G401 (cell line): ENCODE results near the gene CDK15. TPM values are rescaled to one million over a fixed set of nuclear protein-coding genes. Genes with fewer than 3 reads are reported as not detected.

Experiments
- DNase-seq: peaks from one replicate; pipeline ENCODE4 v3.0.0-alpha.2; 2015; ENCODE audit warnings: low spot score
- in situ Hi-C: cut with HindIII; loops from 2 replicates; pipeline ENCODE4 v1.10.0; 2016; ENCODE audit warnings: low sequenced_read_pairs, mixed read lengths
- total RNA-seq: library from RNA; depleted of rRNA; stranded (reverse); fragments of >200 nt; shearing (Covaris generic); gene quantifications from 2 replicates; pipeline ENCODE4 v1.2.3, GENCODE V29; 2014

Gene CDK15
- total RNA-seq, 1 experiment from 2014 or later = not detected

DNA sequence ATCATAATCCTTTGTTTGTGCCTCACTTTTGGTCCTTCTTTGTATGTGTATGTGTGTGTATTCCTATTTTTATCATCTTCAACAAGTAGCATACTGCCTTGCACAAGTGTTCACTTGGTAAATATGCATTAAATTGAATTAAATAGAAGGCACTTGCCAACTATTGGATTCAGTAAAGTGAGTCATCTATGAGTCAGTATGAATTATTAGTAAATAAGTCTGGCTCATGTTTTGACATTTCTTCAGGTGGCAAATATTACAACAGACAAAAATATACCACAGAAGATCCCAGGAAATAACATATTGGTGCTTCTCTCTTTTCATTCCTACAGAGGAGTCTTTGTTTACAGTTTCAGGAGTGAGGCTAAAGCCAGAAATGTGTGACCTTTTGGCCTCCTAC lies 84.1 kb downstream of the CDK15 start:
- DNase-seq = no peak
- in situ Hi-C loops = no loop called here

DNA sequence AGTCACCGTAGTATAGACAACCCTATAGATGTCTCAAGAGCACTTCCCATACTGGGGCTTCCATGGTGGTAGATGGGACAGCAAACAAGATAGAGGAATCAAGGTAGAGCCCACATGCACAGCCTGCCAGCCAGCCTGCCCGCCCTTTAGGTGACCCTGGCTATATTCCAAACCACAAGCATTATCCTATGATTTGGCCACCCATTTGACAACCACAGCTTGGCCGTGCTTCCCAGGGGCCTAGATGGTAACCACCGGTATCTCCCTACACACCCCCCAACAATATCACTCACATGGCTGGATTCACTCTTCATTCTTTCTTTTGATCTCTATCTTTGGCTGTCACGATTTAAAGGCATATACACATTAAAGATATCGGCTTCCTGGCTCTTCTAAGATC lies 85.3 kb downstream of the CDK15 start:
- in situ Hi-C loops = no loop called here
- no peak for DNase-seq

DNA sequence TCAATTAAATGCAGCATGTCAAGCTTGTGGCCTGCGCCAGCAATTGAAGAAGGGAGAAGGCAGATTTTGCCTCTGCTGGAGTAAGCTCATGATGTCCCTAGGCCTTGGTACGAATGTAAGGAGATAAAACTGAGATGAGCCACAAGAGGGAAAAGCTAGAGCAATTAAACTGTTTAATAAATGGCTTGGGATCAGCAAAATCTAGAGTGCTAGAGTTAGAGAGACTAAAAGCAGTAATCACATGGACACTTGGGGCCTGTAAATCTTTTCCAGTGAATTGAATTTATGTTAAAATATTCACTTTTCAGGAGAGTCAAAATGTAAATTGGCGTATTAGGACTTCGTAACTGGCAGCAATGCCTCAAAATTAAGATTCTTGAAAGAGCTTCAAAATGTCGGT lies 86.2 kb downstream of the CDK15 start:
- in situ Hi-C loops = no loop called here

DNA sequence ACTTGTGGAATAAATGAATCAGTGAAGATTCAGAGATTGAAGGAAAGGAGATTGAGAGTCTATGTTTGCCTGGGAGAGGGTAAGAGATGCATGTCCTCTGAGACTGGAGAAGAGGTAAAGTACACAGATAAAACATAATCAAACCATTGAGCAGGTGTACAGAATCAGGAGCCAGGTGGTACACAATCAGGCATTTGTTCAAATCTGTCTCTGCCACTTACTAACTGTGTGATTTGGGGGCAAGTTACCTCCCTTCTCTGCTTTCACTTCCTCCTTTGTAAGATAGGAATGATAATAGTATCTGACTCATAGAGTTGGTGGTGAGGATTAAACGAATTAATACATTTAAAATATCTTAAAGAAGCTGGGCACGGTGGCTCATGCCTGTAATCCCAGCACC lies 94.0 kb downstream of the CDK15 start:
- in situ Hi-C loops = no loop called here
- no peak for DNase-seq

More for the DNA sequence above, 86.2 kb downstream of the CDK15 start:
- no peak for DNase-seq

DNA sequence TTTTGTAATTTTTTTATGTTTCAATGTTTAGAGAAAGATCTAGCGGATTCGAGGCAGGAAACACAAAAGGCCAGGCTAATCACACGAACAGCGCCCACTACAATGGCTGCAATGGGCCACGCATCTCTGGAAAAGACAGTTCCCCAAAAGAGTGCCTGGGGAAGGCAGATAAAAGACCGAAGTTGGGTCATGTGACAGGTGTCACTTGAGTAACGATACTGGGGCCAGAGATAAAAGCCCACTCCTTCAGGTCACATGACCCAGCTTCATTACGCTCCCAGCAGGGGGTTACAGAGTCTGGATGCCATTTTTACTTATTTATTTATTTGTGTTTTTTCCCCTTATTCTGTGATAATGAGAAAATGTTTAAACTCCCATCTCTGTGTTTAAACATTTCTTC lies 95.4 kb downstream of the CDK15 start:
- in situ Hi-C loops = no loop called here
- no peak for DNase-seq

DNA sequence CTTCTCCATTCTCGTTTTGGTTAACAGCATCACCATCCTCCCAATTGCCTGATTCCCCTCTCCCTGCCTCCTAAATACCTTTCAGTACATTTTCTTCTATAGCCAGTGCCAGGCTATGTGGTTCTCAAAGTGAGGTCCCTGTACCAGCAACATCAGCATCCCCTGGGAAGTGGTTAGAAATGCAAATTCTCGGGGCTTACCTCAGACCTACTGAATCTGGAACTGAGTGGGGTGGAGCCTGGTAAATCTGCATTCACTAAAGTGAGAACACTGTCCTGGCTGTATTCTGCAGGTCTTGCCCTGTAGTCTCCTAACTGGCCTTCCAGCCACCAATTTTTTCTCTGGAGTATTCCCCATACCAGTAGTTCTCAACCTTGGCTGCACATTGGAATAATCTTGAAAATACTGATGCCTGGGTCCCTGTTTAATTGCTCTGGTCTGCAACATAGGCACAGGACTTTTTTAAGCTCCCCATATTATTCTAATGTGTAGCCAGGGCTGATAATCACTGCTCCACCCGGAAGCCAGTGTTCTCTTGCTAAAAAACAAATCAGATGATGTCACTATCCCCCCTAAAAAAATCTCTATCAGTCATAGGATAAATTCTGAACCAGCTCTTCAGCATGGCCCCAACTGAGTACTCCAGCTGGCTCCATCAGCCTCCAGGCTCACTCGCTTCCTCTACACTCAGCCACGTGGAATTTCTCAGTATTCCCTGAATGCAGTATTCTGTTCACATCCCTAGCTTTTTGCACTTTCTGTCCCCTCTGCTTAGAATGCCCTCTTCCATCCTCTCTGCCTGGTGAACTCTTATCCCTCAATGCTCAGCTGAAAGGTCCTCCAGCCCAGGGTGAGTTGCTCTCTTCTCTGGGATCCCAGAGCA lies 98.4 kb downstream of the CDK15 start:
- in situ Hi-C loops = no loop called here
- DNase-seq = no peak

DNA sequence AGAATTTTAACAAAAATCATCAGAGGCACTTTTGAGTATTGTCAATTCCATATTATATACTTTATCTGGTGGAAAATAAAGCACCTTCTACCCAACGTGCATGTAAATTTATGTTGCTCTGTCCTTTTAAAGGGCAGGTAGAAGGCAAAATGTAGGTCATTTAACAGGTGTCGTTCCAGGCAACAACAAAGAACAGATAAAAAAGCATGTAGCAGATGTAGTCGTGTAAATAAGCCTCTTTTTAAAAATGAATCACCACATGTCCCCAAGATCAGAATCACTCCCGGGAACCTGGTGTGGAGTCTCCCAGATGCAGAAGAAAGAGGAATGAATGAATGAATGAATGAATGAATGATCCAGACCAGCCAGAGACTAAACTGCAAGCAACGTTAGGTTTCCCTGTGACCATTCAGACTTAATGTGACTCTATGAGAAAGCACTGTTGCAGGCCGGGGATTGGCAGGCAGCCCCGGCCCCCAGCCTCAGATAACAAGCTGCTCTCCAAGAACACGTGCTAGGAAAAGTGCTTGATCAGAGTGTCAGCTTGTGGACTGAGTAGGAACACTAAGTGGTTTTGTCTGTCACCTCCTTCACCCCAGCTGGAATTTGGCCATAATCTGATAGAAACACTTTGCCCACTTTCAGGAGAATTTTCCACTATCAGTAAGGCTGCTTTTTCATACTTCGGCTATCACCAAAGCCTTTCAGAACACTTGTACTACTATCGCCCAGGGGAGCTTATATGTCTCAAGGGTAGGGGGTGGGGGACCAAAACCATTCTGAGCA lies 100.6 kb downstream of the CDK15 start:
- no peak for DNase-seq
- in situ Hi-C loops = no loop called here

DNA sequence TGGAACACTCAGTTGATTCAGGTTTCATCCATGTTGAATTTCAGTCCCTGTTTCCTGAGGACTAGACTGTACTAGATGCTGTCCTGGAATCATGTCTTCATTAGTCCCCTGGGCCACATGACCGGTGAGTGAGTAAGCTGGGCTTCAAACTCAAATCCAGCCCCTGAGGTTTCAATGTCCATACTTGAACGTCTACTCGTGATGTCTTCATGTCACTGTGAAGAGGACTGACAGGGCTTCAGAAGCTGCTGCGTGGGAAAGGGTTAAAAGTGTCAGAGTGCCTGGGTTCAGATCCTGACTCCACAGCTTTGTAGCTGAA lies 101.2 kb downstream of the CDK15 start:
- in situ Hi-C loops = no loop called here
- DNase-seq = no peak

DNA sequence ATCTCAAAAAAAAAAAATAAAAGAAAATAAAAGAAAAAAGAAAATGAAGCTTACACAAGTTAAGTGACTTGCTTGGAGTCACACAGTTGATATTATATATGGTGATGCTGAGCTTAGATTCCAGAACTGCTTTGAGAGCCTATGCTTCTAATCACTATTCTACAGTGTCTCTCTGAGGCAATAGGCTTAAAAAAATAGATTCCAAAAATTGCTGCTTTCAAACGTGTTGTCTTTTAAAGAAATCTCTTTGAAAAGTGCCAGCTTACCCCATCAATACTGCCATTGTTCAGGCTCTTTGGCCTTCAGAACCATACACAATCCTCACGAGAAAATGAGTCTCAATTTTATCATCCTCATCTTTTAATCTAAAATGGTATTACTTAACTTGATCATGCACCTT lies 102.6 kb downstream of the CDK15 start:
- no peak for DNase-seq
- in situ Hi-C loops = no loop called here

DNA sequence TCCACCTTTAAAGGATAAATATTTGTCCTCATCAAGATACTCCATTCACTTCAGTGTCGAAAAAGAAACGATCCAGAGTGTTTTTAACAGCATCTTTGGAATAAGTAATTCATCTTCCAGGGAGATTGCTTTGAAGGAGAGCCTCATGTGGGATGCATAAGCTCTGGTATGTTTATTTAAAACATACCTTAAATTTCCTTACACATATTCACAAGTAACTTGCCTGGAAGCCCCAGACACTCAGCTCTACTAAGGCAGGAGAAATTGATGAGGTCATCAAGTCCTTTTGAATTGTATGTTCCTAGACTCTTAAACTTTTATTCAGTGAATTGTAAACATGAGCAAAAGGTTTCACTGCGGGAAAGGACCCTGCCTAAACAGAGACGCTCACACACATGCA lies 103.0 kb downstream of the CDK15 start:
- DNase-seq = no peak

DNA sequence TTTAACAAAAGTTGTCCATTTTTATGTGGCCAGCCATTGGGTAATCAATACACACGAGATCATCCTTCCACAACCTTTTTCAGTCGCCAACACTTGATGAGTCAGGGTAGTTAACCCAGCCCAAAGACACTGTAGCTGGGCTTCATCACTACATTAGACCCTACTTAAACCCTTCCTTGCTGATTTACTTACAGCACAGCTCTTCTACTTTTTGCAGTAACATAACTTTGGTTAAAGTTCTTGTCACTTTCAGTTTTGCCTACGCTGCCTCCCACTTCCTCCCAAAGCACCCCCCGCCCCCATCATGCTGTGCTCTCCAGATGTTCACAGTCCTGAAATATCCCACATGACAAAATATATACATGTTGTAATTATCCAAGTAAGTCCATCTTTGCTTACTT lies 103.6 kb downstream of the CDK15 start:
- in situ Hi-C loops = no loop called here
- no peak for DNase-seq

More for the DNA sequence above, 103.0 kb downstream of the CDK15 start:
- in situ Hi-C loops = no loop called here

DNA sequence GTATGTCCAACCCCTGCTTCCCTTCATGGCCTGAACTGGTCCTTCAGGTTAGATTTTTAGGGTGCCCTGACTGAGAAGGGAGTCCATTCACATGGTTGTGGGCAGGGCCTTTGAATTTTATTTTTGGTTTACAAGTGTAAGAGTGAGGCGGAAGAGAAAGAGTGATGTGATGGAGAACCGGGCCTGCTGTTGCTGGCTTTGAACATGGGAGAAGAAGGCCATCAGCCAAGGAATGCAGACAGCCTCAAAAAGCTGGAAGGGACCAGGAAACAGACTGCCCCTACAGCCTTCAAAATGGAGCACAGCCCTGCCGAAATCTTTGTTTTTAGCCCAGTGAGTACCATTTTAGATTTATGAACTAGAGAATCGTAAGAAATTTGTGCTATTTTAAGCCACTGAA lies 105.0 kb downstream of the CDK15 start:
- in situ Hi-C loops = no loop called here
- no peak for DNase-seq

DNA sequence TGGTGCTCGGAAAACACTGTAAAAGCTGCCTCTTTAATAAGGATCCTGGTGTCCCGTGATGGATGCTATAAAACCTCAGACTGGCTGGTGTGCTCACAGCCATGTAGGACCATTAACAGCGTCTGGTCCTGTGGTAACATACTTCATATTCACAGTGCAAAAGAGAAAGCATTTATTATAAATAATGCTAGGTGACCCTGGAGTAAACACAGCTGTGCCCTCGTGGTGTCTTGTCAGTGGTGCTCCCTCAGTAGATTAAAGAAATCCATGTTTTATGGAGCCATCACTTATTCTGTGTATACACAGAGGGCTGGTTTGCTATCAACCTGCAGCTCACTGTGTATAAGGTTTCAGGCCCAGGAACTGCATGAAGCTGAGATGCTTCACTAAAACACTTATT lies 106.9 kb downstream of the CDK15 start:
- in situ Hi-C loops = no loop called here
- DNase-seq = no peak

DNA sequence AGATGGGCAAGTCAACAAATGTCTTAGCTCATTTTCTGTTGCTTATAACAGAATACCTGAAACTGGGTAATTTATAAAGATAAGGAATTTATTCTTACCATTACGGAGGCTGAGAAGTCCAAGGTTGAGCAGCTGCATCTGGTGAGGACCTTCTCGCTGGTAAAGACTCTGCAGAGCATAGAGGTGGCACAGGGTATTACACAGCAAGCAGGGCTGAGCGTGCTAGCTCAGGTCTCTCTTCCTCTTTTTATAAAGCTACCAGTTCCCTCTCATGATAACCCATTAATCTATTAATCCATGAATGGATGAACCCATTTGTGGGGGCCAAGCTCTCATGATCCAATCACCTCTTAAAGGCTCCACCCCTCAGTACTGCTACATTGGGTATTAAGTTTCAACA lies 109.1 kb downstream of the CDK15 start:
- in situ Hi-C loops = no loop called here

DNA sequence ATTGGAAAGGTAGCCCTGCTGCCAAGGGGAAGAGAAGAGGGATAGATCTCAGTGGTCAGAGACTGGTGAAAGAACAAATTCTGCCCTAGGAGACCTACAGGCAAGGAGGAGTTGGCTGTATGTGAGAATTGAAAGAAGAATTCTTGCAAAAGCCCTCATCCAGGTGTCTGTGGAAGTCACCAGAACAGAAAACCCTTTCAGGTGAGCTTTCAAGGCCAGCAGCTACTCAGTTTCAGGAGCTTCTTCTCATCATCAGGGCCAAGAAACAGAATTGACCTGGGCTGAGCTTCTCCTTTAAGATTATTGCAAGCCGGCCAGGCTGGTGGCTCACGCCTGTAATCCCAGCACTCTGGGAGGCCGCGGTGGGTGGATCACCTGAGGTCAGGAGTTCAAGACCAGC lies 110.2 kb downstream of the CDK15 start:
- in situ Hi-C loops = no loop called here
- DNase-seq = no peak

More for the DNA sequence above, 109.1 kb downstream of the CDK15 start:
- no peak for DNase-seq

DNA sequence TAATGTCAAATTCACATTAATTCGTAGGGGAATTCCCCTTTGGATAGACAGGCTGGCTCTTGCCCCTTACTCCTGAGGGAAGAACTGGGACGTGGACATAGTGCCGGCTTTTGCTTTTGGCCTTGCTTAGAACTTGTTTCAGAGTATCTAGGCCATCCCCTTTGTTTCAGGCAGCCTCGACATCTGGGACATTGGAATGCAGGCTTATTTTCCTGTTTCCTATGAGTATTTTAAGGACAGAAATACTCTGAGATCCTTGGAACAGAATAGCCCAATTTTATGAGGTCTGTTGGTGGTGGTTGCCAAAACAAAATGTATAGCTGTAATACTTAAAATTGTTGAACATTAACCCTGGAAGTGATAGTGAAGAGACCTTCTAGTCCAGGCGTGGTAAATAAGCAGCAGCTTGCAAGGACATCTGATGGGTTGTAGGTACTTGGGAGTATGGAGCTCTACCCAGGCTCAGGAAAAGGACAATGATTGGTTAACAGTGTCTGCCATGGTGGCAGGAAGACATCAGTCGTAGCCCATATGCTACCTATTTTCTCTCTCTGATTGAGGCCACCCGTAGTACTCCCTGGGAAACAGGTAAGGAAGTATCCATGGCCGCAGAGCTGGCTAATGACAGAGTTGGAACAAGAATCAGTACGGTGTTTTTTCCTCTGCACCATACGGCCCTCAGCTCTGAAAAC lies 112.4 kb downstream of the CDK15 start:
- peak; percentile 82 for DNase-seq
- in situ Hi-C loops = no loop called here

DNA sequence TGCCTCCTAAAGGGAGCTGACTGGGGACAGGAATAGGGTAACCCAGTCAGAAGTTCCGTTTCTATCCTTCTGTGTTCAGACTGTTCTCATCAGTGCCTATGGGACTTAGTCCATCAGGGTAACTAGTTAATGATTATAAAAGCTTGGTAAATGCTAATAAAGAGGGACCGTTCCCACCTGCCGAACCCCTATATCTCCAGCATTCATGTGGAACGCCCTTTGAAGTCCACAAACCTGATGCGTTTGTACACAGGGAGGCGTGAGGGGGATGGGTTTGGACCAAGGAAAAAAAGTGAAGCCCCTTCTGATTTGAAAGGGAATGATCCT lies 112.9 kb downstream of the CDK15 start:
- no peak for DNase-seq

DNA sequence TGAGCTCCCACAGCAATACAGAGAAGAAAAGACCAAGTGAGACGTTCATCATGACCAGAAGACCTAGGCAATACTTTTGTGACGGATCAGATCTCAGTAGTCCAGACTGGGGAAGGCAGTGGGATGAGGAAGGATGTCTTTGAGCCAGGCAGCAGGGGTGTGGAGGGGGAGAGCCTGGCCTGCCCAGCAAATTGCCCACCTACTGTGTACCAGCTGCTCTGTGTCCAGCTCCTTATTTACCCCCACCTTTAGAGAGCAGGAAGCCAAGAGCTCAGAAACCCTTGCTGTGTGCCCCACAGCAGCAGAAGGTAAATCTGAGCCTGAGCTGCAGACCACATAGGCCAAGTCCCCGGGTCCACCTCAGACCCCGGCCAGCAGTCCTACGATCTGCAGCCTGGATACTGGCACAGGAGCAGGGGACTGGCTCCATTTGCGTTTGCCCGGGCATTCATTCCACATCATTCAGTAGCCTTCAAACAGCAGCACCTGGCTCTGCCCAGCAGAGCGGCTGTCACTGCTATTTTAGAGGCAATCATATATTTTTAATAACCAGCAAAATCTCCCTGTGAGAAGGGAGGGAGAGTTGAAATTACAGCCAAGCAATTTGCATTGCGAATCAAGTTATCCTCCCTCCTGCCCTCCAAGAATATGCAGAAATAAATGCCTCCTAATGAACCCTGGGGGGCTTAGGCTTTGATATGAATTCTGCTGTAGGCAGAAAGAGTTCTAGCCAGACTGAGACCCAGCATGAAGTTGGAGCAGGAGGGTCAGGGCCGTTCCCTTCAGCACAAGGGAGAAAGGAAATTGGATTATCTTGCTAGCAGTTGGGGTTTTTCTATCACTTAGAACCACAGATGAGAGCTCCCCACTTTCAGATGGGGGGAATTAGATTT lies 117.3 kb downstream of the CDK15 start:
- in situ Hi-C loops = no loop called here
- peak; percentile 93 for DNase-seq

More for the DNA sequence above, 112.9 kb downstream of the CDK15 start:
- in situ Hi-C loops = no loop called here

DNA sequence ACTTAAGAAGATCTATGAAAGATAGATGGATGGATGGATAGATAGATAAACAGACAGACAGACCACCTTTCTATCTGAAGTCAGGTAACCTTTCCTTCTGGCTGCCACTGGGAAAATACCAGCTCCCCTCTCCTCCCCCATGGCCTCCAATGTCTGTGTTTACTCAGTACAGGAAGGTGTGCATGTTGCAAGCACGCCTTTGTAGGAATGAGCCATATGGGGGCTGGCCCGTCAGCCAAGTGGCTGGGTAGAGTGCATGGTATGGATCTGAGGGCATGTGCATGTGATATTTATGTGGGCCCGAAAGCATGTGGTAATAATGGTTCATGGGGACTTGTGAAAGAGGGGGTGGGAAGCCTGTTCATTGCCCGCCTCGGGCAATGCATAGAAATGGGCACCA lies 118.1 kb downstream of the CDK15 start:
- DNase-seq = no peak
- in situ Hi-C loops = no loop called here
